ENCODE results near the gene NLGN1. TPM values are rescaled to one million over a fixed set of nuclear protein-coding genes. Genes with fewer than 3 reads are reported as not detected.

Gene NLGN1
- total RNA-seq, 1 experiment from 2014 or later: not detected

GRCh38 chr3:174191895-174192294 is 794.4 kb downstream of the NLGN1 start (continued):
- TF ChIP-seq ZFX (IDR thresholded peaks at IDR 0.05): no peak
- TF ChIP-seq RAD21 (IDR thresholded peaks at IDR 0.05; ENCODE audit: low read depth): no peak
- TF ChIP-seq ZNF274 (IDR thresholded peaks at IDR 0.05; ENCODE audit: low read depth, low read length): no peak
- TF ChIP-seq CBX3 (IDR thresholded peaks at IDR 0.05; ENCODE audit: low read depth): no peak
- no peak for TF ChIP-seq ATF3 (IDR thresholded peaks at IDR 0.05)

- Histone ChIP-seq H2AFZ (ENCODE audit: low read depth, low read length, poor library complexity, severe bottlenecking) (no peak overlapping the region), H3K27ac (ENCODE audit: low read depth, low read length) (no peak overlapping the region), H3K4me1 (ENCODE audit: control insufficient read depth in 1 of 2, insufficient read depth in 2 of 2, low read length in 2 of 2) (no peaks in the 10 kb centered on the region), H3K9ac (ENCODE audit: low read length) (no peak overlapping the region), H3K4me3 (replicated peaks in 1 of 2; ENCODE audit: low read depth in 1 of 2, low read length in 2 of 2) (no peak overlapping the region), H3K9me3 (ENCODE audit: control insufficient read depth in 1 of 2, insufficient read depth in 1 of 2, low read depth in 1 of 2, low read length in 2 of 2) (no peaks in the 10 kb centered on the region), H3K79me2 (ENCODE audit: insufficient read depth, low read length) (no peaks in the 10 kb centered on the region), H3K27me3 (ENCODE audit: insufficient read depth, low read length) (no peaks in the 10 kb centered on the region), H3K36me3 (ENCODE audit: control insufficient read depth in 1 of 2, insufficient read depth in 2 of 2, low read length in 2 of 2) (no peaks in the 10 kb centered on the region), H3K9me2 (ENCODE audit: insufficient read depth) (no peaks in the 10 kb centered on the region), H4K20me1 (ENCODE audit: insufficient read depth) (no peaks in the 10 kb centered on the region), H3K4me2 (ENCODE audit: low read length) (no peak overlapping the region)
- POLR2A ChIA-PET: no interaction called here
- TF ChIP-seq CEBPB (IDR thresholded peaks at IDR 0.05; ENCODE audit: low read depth) (no peak), CTCF (IDR thresholded peaks at IDR 0.05 in 2 of 3, conservative IDR thresholded peaks at IDR 0.05 in 1 of 3; ENCODE audit: borderline replicate concordance in 1 of 3, insufficient read depth in 1 of 3, low read depth in 2 of 3, low read length in 2 of 3) (no peak), POLR2A (IDR thresholded peaks at IDR 0.05; ENCODE audit: borderline replicate concordance, extremely low read depth, insufficient read depth, insufficient read length) (no peak), JUND (IDR thresholded peaks at IDR 0.05) (no peak), ELF1 (IDR thresholded peaks at IDR 0.05; ENCODE audit: borderline replicate concordance, low read depth) (no peak)
- no TSS peak for BruUV-seq (replicated peaks)
- DNase-seq (ENCODE audit: low read depth, low spot score) (no peak), ATAC-seq (no peak)
- CTCF ChIA-PET: no interaction called here
- RAD21 ChIA-PET (ENCODE audit: low non-redundant PET in 1 of 2, low total read pairs in 2 of 2, uncharacterized antibody in 2 of 2, unreplicated experiment in 2 of 2): no interaction called here
- intact Hi-C loops (cut with micrococcal nuclease): no loop called here
Measured at GRCh38 chr3:174192471-174192870, 794.9 kb downstream of the NLGN1 start.
